Measurements from ENCODE around the gene BMP4. TPM values are rescaled to one million over a fixed set of nuclear protein-coding genes. Genes with fewer than 3 reads are reported as not detected.

BMP4 gene
- total RNA-seq, 1 experiment from 2014 or later, result 20.4 TPM

GRCh38 chr14:53908416-53908815, 48.2 kb downstream of the BMP4 start:
- no peaks in the 10 kb centered on the region for H3K36me3 ChIP-seq (replicated peaks; ENCODE audit: control insufficient read depth, insufficient read depth, low read length)

GRCh38 chr14:53902307-53902706, 54.3 kb downstream of the BMP4 start:
- DNase-seq, result no peak
- H3K4me3 ChIP-seq (ENCODE audit: insufficient read depth, low read depth, low read length), result no peak overlapping the region
- H3K27me3 ChIP-seq (ENCODE audit: control insufficient read depth, insufficient read depth, low read length), result no peaks in the 10 kb centered on the region
- H3K36me3 ChIP-seq (replicated peaks; ENCODE audit: control insufficient read depth, insufficient read depth, low read length), result no peaks in the 10 kb centered on the region

More at GRCh38 chr14:53908416-53908815, 48.2 kb downstream of the BMP4 start:
- no peaks in the 10 kb centered on the region for H3K27me3 ChIP-seq (ENCODE audit: control insufficient read depth, insufficient read depth, low read length)
- DNase-seq, result no peak
- no peak overlapping the region for H3K4me3 ChIP-seq (ENCODE audit: insufficient read depth, low read depth, low read length)

- DNase-seq, result no peak
Observed at GRCh38 chr14:53900499-53900898, 56.1 kb downstream of the BMP4 start.

More at GRCh38 chr14:53900499-53900898, 56.1 kb downstream of the BMP4 start:
- Histone ChIP-seq H3K36me3 (replicated peaks; ENCODE audit: control insufficient read depth, insufficient read depth, low read length) (no peaks in the 10 kb centered on the region), H3K4me3 (ENCODE audit: insufficient read depth, low read depth, low read length) (no peak overlapping the region), H3K27me3 (ENCODE audit: control insufficient read depth, insufficient read depth, low read length) (no peaks in the 10 kb centered on the region)
